ENCODE data around the gene FRMD4A.
"Not testable (repeated sequence)": the region's sequence is repeated elsewhere in the genome, so short reads cannot be mapped to it uniquely, and the experiment has no call there.

Gene FRMD4A

DNA sequence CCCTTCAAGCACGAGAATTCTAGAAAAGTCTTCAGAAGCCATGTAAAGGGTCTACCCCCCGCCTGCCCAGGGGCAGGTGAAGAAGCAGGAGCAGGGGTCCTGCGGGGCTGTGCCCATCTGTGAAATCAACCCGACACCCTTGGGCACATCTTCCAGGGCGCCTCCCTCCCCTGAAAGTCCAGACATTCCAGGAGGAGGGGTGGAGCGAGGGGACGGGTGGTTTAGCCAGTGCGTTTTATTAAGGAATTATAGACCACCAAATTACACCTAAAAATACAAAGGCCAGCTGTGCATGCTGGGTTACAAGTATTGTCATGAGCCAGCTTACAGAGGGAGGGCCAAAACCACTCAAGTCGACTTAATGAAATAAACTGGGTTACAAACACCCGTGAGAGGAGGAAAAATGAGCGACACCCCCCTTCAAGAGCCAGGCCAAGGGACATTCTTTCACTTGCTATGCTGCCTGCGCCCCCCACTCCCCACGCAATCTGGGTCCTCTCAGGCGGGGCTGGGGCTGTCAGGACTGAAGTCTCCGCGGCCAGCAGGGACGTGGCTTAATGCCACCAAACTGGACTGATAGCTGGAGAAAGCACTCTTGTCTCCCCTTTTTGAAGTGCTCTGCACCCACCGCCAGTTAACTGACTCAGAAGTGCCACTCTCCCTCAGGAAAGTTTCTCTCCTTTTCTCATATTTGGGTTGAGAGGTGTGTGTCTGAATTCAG is 360.3 kb downstream of the FRMD4A start:
- Mint-ChIP-seq H3K4me1 (ENCODE audit: low read depth in 2 of 2) (no peaks in the 10 kb centered on the region), H3K27me3 (peaks cover 19 to 25% of the 10 kb centered on the region in 2 donors), H3K36me3 (ENCODE audit: insufficient read depth) (no peaks in the 10 kb centered on the region), H3K27ac (no peak overlapping the region), H3K9me3 (no peaks in the 10 kb centered on the region), H3K4me3 (no peak overlapping the region)
- DNase-seq (no peak), ATAC-seq (replicated peaks) (no peak)

DNA sequence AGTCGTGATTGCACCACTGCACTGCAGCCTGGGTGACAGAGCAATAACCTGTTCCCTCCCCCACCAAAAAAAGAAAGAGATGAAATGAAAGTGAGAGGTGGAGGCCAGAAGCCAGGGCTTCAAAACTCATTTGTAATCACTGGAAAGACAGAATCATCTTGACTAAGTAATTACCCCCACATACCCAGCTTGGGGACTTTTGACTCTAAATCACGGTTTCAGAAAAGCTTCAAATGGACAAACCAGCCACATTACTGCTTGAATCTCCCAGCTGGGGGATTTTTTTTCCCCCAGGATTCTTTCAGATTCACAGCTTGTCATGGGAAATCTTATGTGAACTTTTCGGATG is 361.0 kb downstream of the FRMD4A start:
- no peak overlapping the region for H3K4me3 Mint-ChIP-seq
- no peaks in the 10 kb centered on the region for H3K36me3 Mint-ChIP-seq (ENCODE audit: insufficient read depth)
- DNase-seq (no peak), ATAC-seq (replicated peaks) (no peak)
- no peaks in the 10 kb centered on the region for H3K9me3 Mint-ChIP-seq
- no peak overlapping the region for H3K27ac Mint-ChIP-seq
- H3K27me3 Mint-ChIP-seq, result peaks cover 19 to 25% of the 10 kb centered on the region in 2 donors
- H3K4me1 Mint-ChIP-seq (ENCODE audit: low read depth in 2 of 2), result no peaks in the 10 kb centered on the region

DNA sequence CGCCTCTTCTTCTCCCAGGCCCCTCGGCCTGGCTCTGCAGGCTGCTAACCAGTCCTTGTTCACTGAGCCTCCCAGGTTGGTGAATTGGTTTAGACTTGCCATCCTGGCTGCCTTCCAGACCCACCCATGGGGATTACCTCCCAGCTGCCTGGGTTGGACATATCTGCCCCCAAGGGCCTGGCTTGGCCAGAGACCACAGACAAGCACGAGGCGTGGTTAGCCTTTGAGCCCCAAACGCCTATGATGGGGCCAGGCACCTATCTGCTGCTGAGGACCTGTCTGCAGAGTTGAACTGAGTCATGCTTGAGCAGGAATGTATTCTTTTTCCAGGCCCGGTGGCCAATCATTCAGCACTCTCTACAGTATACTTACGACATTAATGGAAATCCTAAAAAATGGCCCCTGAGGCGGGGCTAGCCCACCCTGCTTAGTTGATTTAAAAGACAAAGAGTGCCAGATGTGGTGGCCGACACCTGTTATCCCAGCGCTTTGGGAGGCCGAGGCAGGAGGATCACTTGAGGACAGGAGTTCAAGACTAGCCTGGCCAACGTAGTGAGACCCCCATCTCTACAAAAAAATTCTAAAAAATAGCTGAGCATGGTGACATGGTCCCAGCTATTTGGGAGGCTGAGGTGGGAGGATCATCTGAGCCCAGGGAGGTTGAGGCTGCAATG is 361.5 kb downstream of the FRMD4A start:
- Mint-ChIP-seq H3K36me3 (ENCODE audit: insufficient read depth) (no peaks in the 10 kb centered on the region), H3K4me3 (no peak overlapping the region), H3K4me1 (ENCODE audit: low read depth in 2 of 2) (no peaks in the 10 kb centered on the region), H3K27me3 (peaks cover 19 to 25% of the 10 kb centered on the region in 2 donors), H3K9me3 (no peaks in the 10 kb centered on the region), H3K27ac (no peak overlapping the region)
- DNase-seq (no peak), ATAC-seq (replicated peaks) (no peak)

DNA sequence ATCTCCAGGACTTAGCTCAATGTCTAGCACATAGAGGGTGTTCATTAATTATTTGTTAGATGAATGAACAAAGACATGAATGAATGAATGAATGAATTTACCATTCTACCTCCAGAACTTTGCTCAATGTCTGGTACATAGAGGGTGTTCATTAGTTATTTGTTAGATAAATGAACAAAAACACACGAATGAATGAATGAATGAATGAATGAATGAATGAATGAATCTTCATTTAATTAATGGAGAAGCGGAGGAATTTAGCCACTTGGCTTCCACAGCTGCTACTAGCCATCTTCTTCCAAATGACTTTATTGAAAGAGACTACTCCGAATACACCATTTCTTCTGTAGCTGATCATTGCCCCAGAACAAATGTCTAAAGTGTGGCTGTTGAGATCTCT is 368.9 kb downstream of the FRMD4A start:
- no peak for ATAC-seq (replicated peaks)
- H3K9me3 Mint-ChIP-seq, result no peaks in the 10 kb centered on the region
- H3K36me3 Mint-ChIP-seq (ENCODE audit: insufficient read depth), result no peaks in the 10 kb centered on the region
- H3K27me3 Mint-ChIP-seq, result peaks cover 17 to 46% of the 10 kb centered on the region in 2 donors
- H3K27ac Mint-ChIP-seq, result no peak overlapping the region
- DNase-seq, result no peak
- no peak overlapping the region for H3K4me3 Mint-ChIP-seq
- no peaks in the 10 kb centered on the region for H3K4me1 Mint-ChIP-seq (ENCODE audit: low read depth in 2 of 2)

DNA sequence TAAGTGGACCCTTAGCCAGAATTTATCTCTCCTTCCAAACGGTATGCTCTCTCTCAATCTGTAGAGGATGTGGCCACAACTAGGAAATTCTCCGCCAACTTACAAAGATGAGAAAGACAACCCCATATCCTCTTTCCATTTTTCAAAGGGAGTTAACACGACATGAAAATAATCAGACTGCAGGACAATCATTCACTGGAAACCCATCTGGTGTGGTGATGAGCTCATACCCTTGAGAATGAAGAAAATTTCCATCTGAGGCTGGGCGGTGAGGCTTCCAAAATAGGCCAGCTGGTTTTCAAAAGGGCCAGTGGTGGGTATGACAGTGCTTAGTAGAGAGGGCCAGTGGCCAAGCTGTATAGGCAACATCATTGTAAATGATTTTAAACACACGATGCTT is 369.6 kb downstream of the FRMD4A start:
- Mint-ChIP-seq H3K36me3 (ENCODE audit: insufficient read depth) (no peaks in the 10 kb centered on the region), H3K27me3 (peaks cover 13 to 38% of the 10 kb centered on the region in 2 donors), H3K9me3 (no peaks in the 10 kb centered on the region), H3K27ac (no peak overlapping the region), H3K4me1 (ENCODE audit: low read depth in 2 of 2) (no peaks in the 10 kb centered on the region), H3K4me3 (no peak overlapping the region)
- ATAC-seq (replicated peaks) (no peak), DNase-seq (no peak)

DNA sequence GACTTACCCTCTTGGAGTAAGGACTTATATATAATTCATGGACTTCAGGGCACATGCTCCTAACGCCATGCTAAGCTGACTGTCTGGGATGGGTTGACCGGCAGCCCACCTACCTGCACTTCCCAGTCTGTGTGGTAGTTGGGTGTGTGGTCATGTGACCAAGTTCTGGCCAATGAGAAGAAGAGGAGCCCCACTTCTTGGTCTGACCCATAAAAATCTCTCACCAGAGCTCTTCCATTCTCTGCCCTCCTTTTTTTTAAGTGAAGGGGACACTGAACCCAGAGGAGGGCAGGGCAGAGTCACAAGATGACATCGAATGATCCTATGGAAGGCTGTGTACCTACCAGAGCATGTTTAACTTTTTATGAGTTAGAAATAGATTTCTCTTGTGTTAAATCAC is 370.1 kb downstream of the FRMD4A start:
- H3K4me3 Mint-ChIP-seq, result no peak overlapping the region
- ATAC-seq (replicated peaks) (no peak), DNase-seq (no peak)
- no peaks in the 10 kb centered on the region for H3K9me3 Mint-ChIP-seq
- H3K4me1 Mint-ChIP-seq (ENCODE audit: low read depth in 2 of 2), result no peaks in the 10 kb centered on the region
- H3K27me3 Mint-ChIP-seq, result peaks cover 13 to 38% of the 10 kb centered on the region in 2 donors
- no peaks in the 10 kb centered on the region for H3K36me3 Mint-ChIP-seq (ENCODE audit: insufficient read depth)
- no peak overlapping the region for H3K27ac Mint-ChIP-seq

DNA sequence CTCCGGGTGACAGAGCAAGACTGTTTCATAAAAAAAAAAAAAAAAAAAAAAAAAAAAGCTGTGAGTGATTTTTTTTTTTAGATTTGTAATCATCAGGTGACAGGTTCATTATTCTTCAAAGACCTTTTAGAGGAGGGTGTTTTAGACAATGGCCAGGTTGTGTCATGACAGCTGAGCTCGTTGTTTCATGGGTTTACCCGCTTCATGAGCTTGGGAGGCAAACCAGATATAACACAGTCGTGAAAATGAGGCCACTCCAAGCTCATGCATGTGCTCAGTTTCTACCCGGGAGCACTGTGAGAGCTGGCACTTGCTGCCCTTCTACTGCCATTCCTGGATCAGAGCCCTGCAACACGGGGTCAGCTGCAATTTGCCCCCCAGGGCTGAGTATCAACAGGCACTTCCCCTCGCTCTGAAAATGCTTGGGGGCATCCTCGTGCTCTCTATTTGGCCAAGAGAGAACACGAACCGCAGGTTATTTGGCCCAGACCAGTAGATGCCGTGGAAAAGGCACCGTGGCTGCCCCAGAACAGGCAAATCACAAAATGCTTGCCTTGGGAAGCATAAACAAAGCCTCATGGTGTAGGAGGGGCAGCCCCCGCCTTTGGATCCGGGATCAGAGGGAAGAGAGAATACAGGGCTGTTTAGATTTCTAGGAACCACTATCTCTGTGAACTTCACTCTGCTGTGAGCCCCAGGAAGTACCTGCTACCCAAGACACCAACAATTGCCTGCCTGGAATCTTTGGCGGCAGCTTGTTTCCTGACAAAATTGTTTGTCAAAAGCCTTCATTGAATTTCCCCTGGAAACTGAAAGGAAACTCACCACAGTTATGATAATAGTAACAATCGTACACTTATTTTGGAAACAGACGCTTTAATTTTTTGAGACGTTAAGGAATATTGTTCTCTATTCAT is 371.0 kb downstream of the FRMD4A start:
- no peaks in the 10 kb centered on the region for H3K9me3 Mint-ChIP-seq
- ATAC-seq (replicated peaks) (no peak), DNase-seq (no peak)
- H3K27ac Mint-ChIP-seq, result no peak overlapping the region
- peaks cover 13 to 38% of the 10 kb centered on the region in 2 donors for H3K27me3 Mint-ChIP-seq
- H3K36me3 Mint-ChIP-seq (ENCODE audit: insufficient read depth), result no peaks in the 10 kb centered on the region
- H3K4me3 Mint-ChIP-seq, result no peak overlapping the region
- H3K4me1 Mint-ChIP-seq (ENCODE audit: low read depth in 2 of 2), result no peaks in the 10 kb centered on the region

DNA sequence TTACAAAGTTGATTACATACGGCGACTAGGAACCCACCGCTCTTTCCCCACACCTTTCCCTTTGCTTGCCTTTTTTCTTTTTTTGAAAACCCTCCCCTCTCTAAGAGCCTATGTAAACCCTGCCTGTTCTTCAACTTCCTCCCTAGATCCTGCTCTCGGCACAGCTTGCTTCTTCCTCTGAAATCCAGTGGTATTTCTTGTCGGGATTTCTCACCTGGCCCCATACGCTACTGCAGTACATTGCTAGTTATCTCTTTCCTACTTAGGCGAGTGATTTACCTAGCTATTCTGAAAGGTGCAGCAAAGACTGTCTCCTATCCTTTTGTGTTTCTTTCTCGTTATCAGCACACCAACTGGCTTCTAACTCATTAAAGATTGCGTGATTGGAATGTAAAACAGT is 372.9 kb downstream of the FRMD4A start:
- Mint-ChIP-seq H3K9me3 (no peaks in the 10 kb centered on the region), H3K36me3 (ENCODE audit: insufficient read depth) (no peaks in the 10 kb centered on the region), H3K4me1 (ENCODE audit: low read depth in 2 of 2) (no peaks in the 10 kb centered on the region), H3K27me3 (peaks cover 13 to 31% of the 10 kb centered on the region in 2 donors), H3K27ac (no peak overlapping the region), H3K4me3 (no peak overlapping the region)
- no peak for ATAC-seq (replicated peaks)
- no peak for DNase-seq

DNA sequence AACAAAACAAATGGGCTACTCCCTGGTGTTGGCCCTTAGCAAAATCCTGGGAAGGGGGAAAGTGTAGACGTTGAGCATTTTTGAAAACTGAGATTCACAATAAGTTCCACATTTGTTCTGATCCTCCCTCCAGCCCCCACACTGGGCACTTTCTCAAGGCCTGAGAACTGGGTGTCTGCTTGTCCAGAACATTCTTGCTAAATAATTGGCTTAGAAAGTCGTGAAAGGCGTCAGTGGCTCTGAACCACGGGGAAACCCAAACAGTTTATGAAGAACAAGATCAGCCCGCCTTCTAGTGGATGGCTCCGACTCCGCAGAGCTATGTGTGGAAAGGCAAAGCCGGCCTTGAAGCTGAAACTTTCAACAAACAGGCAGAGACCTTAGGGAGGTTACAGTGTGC is 373.9 kb downstream of the FRMD4A start:
- no peak for ATAC-seq (replicated peaks)
- no peak for DNase-seq
- H3K9me3 Mint-ChIP-seq, result no peaks in the 10 kb centered on the region
- H3K36me3 Mint-ChIP-seq (ENCODE audit: insufficient read depth), result no peaks in the 10 kb centered on the region
- H3K27ac Mint-ChIP-seq, result no peak overlapping the region
- H3K4me3 Mint-ChIP-seq, result no peak overlapping the region
- peaks cover 13 to 30% of the 10 kb centered on the region in 2 donors for H3K27me3 Mint-ChIP-seq
- H3K4me1 Mint-ChIP-seq (ENCODE audit: low read depth in 2 of 2), result no peaks in the 10 kb centered on the region

DNA sequence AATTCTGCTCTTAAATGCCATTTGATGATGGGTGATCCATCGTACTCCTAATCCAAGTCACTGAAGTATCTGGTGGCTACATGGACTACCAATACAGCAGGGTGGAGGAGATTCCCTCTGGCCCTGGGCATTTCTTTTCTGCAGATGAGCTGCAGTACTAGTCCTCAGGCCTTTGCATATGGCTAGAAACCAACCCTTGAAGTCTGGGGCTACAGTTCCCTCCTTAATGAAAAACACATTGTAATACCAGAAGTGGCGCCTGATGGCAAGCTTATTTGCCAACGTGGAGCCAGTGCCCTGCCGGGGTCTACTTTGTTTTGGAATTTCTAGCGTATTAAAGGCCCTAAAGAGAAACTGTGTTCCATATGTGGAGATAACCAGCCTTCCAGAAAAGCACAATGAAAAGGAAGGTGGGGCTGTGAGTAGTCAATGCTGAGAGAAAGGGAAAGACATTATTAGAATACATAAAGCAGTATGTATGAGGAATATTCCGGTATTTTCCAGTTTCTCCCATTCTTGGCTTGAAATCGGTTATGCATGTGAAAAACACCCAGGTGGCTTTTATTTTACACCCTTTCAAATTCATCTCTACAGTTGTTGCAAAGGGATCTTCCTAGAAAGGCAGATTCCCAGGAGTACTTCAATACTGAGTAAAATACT is 375.2 kb downstream of the FRMD4A start:
- Mint-ChIP-seq H3K27me3 (peaks cover 11 to 24% of the 10 kb centered on the region in 2 donors), H3K9me3 (no peaks in the 10 kb centered on the region), H3K27ac (no peak overlapping the region), H3K4me3 (no peak overlapping the region), H3K36me3 (ENCODE audit: insufficient read depth) (no peaks in the 10 kb centered on the region), H3K4me1 (ENCODE audit: low read depth in 2 of 2) (no peaks in the 10 kb centered on the region)
- ATAC-seq (replicated peaks) (no peak), DNase-seq (no peak)

DNA sequence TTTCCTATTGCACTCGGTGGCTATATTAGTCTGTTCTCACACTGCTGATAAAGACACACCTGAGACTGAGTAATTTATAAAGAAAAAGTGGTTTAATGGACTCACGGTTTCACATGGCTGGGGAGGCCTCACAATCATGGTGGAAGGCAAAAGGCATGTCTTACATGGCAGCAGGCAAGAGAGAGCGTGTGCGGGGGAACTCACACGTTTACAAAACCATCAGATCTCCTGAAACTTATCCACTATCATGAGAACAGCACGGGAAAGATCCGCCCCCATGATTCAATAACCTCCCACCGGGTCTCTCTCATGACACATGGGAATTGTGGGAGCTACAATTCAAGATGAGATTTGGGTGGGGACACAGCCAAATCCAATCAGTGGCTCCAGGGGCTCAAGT is 376.5 kb downstream of the FRMD4A start:
- H3K9me3 Mint-ChIP-seq; ATAC-seq (replicated peaks); H3K27ac Mint-ChIP-seq; DNase-seq; H3K36me3 Mint-ChIP-seq (ENCODE audit: insufficient read depth); H3K4me1 Mint-ChIP-seq (ENCODE audit: low read depth in 2 of 2); H3K4me3 Mint-ChIP-seq: not testable (repeated sequence)
- peaks cover 7 to 14% of the 10 kb centered on the region in 2 donors for H3K27me3 Mint-ChIP-seq

DNA sequence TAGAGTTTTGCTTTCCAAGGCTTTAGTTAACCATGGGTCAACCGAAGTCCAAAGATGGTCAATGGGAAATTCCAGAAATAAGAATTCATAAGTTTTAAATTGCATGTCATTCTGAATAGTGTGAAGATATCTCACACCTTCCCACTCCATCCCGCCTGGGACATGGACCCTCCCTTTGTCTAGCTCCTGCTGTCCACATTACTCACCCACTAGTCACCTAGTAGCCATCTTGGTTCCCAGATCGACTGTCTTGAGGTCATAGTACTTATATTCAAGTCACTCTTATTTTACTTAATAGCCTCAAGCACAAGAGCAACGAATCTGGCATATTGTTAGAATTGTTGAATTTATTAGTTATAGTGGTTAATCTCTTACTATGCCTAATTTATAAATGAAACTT is 377.4 kb downstream of the FRMD4A start:
- no peaks in the 10 kb centered on the region for H3K36me3 Mint-ChIP-seq (ENCODE audit: insufficient read depth)
- ATAC-seq (replicated peaks), result no peak

DNA sequence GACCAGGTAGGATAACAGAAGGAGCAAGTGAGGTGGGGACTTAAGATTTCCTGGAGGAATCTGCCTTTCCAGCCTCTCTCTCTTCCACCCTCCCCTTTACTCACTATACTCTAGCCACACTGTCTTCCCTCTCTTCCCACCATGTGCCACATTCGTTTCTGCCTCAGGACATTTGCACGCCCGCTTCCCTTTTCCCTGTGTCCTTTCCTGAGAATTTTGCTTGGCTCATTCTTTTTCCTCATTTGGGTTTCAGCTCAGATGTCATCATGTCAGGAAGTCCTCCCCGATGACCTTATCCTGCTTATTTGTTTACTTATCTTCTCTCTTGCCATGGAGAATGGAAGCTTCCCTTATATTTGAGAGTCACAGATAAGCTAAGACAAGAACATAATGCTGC is 380.2 kb downstream of the FRMD4A start:
- H3K9me3 Mint-ChIP-seq, result no peaks in the 10 kb centered on the region
- DNase-seq (no peak), ATAC-seq (replicated peaks) (no peak)
- peaks cover 7 to 9% of the 10 kb centered on the region in 2 donors for H3K27me3 Mint-ChIP-seq
- no peak overlapping the region for H3K27ac Mint-ChIP-seq
- no peaks in the 10 kb centered on the region for H3K36me3 Mint-ChIP-seq (ENCODE audit: insufficient read depth)
- no peaks in the 10 kb centered on the region for H3K4me1 Mint-ChIP-seq (ENCODE audit: low read depth in 2 of 2)
- no peak overlapping the region for H3K4me3 Mint-ChIP-seq

More for the DNA sequence above, 377.4 kb downstream of the FRMD4A start:
- no peak overlapping the region for H3K27ac Mint-ChIP-seq
- H3K27me3 Mint-ChIP-seq, result peaks cover 7 to 9% of the 10 kb centered on the region in 2 donors
- no peaks in the 10 kb centered on the region for H3K9me3 Mint-ChIP-seq
- H3K4me1 Mint-ChIP-seq (ENCODE audit: low read depth in 2 of 2), result no peaks in the 10 kb centered on the region
- no peak overlapping the region for H3K4me3 Mint-ChIP-seq
- DNase-seq, result no peak
